HL-60/S4 (cell line): ENCODE measurements around the gene TNFRSF14.

Experiments used
- in situ Hi-C: fragments of 300-500 bp; cut with MboI; formaldehyde crosslinking; loops from 2 replicates; pipeline ENCODE4 v1.14.3; 2022; ENCODE audit warnings: low sequenced_read_pairs

TNFRSF14 gene

DNA sequence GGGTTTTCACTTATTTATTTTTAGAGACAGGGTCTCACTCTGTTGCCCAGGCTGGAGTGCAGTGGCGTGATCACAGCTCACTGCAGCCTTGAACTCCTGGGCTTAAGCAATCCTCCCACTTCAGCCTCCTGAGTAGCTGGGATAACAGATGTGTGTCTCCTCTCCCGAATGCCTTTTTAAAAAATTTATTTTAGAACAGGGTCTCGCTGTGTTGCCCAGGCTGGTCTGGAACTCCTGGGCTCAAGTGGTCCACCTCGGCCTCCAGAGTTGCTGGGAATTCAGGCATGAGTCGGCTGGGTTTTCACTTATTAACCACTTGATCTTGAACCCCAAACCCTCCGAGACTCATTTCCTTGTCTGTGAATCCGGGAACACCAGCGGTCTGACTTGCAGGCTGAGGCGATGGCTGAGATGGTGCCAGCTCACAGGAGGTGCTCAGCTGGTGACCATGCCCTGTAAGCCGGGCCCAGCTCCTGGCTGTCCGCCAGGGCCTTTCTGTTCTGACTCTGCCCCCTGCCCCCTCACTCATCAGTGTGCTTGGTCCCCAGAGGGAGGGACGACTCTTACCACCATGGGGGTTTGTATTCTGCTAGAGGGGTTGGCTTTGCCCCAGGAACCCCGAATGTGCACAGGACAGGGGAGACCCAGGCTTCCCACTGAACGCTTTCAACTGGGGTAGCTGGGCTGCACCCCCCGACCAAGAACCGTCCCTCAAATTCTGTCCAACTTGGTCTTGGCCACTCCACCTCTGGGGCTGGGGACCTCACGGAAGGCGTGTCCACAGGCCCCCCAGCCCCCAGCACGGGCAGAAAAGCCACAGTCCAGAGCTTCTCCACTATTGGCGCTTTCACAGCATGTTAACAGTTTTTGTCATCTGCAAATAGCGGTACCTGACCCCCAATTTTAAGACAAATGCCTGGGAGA, 54.1 kb downstream of the TNFRSF14 start:
- in situ Hi-C loops = no loop called here

- in situ Hi-C loops = no loop called here
These were observed 54.9 kb downstream of the TNFRSF14 start for GRCh38 chr1:2611031-2611501.

DNA sequence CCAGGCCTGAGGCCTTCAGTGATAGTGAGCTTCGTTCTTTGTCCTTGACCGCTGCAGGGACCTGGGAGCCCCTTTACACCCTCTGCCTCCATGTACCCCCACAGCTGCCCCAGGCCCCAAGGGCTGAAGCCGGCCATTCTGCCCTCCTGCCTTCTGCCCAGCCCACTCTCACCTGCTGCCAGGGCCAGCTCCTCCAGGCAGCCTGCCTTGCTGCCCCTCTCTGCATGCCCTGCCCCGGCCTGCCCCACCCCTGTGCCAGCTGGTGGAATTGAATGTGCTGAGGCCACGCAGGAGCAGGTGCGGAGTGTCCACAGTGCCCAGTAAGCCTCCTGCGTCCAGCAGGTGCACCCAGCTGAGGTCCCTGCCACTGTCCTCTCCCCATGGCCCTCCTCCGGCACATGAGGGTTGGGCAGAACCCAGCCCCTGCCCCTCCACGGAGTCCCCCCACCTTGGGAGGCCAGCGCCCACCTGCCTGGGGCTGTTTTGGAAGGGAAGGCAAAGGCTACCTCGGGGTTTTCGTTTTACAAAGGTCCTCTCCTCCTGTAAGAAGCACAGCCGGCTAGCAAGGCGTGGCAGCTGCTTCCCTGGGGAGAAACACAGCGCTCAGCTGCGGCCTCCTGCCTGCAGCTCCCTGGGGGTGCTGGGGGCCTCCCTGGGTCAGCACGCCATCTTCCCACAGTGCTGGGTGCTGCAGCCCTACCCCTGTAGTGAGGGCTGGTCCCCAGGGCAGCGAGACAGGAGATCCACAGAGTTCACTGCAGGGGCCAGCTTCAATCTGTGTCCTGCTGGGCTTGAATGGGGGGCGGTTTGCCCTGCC, 55.7 kb downstream of the TNFRSF14 start:
- in situ Hi-C loops = no loop called here

DNA sequence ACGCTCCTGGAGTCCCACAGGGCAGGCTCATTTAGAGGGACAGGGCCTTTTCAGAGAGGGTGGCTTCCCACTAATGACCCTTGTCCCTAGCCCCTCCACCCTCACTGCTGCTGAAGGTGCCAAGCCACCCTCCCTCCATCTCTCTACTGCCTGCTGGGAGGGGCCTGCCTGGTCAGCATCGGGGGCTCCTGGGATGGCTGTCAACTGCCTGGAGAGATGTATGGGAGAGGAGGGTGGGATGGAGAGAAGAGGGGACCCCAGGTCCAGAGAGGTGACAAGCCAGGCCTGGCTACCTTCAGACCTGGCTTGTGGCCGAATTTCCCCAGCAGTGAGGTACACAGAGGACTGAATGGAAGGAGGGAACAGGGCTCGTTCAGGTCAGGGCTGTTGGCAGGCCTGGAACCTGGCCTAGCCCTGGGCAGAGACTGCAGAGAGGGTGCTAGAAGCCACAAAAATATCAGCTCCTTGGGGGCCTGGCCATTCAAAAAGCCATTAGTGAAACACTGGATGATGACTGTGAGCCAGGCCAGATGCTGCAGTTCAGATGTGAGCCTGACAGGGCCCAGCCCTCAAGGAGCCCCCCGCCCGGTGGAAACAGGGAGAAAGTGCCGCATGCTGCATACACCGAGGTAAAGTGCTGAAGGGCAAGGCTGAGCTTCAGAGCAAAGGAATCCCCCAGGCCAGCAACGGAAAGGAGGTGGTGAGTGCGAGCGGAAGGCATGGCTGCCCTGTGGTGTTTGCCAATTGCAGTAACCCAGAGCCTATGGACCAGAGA, 56.6 kb downstream of the TNFRSF14 start:
- in situ Hi-C loops = no loop called here
